Testis (tissue), 2 donors: ENCODE data around the gene OR2A7.
"Not testable (repeated sequence)": the region's sequence is repeated elsewhere in the genome, so short reads cannot be mapped to it uniquely, and the experiment has no call there.

Experiments used
- POLR2A ChIP-seq: fragments of 450-650 bp; IDR thresholded peaks from one replicate; pipeline ENCODE4 v1.6.1; 2017; ENCODE audit warnings: antibody characterized with exemption, mild to moderate bottlenecking, moderate library complexity
- TF ChIP-seq, protein P1 (sequence below), 3 experiments: fragments of 450-650 bp in 2 of 3; fragments of 200-600 bp in 1 of 3; sonication (generic) in 1 of 3; IDR thresholded peaks; one replicate each; pipeline ENCODE4 v1.5.1; 2016 to 2019; ENCODE audit warnings: antibody characterized with exemption in 3 of 3, mild to moderate bottlenecking in 2 of 3, moderate library complexity in 1 of 3

DNA sequence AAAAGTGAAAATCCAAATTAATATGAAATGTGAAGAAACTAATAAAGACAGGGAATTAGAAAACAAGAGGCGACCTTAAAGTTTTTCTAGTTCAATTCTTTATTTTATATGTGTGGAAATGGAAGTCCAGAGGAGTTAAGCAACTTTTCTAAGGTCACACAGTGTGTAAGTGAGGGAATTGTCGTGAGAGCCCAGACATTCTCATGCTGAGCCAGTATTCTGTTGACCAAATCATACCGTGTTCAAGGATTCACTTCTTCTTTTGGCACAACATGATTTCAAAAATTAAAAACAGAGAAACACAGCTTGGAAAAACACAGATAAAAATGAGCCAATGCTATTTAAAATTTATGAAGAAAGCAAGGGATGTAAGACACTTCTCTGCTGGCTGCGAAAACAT is 37.7 kb downstream of the OR2A7 start:
- TF ChIP-seq, protein P1, sequence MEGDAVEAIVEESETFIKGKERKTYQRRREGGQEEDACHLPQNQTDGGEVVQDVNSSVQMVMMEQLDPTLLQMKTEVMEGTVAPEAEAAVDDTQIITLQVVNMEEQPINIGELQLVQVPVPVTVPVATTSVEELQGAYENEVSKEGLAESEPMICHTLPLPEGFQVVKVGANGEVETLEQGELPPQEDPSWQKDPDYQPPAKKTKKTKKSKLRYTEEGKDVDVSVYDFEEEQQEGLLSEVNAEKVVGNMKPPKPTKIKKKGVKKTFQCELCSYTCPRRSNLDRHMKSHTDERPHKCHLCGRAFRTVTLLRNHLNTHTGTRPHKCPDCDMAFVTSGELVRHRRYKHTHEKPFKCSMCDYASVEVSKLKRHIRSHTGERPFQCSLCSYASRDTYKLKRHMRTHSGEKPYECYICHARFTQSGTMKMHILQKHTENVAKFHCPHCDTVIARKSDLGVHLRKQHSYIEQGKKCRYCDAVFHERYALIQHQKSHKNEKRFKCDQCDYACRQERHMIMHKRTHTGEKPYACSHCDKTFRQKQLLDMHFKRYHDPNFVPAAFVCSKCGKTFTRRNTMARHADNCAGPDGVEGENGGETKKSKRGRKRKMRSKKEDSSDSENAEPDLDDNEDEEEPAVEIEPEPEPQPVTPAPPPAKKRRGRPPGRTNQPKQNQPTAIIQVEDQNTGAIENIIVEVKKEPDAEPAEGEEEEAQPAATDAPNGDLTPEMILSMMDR (IDR thresholded peaks at IDR 0.05), result not testable (repeated sequence)
- not testable (repeated sequence) for TF ChIP-seq POLR2A
